DOHH2 (cell line): ENCODE measurements around the gene UFL1.

Source experiments
- EZH2phosphoT487 ChIP-seq: fragments of 200-600 bp; sonication (generic); IDR thresholded peaks from 2 replicates; pipeline ENCODE4 v1.6.1; 2017; ENCODE audit warnings: borderline replicate concordance, mild to moderate bottlenecking, antibody characterized with exemption, low read length, moderate library complexity, mixed read lengths
- TF ChIP-seq, protein P1 (sequence below): fragments of 200-600 bp; sonication (generic); IDR thresholded peaks from one replicate; pipeline ENCODE4 v1.5.1; 2014; ENCODE audit warnings: antibody characterized with exemption, mild to moderate bottlenecking, low read depth, low read length; ENCODE audit not compliant: poor library complexity, severe bottlenecking

GRCh38 chr6:96528193-96528592 lies 6.6 kb downstream of the UFL1 start:
- TF ChIP-seq, protein P1, sequence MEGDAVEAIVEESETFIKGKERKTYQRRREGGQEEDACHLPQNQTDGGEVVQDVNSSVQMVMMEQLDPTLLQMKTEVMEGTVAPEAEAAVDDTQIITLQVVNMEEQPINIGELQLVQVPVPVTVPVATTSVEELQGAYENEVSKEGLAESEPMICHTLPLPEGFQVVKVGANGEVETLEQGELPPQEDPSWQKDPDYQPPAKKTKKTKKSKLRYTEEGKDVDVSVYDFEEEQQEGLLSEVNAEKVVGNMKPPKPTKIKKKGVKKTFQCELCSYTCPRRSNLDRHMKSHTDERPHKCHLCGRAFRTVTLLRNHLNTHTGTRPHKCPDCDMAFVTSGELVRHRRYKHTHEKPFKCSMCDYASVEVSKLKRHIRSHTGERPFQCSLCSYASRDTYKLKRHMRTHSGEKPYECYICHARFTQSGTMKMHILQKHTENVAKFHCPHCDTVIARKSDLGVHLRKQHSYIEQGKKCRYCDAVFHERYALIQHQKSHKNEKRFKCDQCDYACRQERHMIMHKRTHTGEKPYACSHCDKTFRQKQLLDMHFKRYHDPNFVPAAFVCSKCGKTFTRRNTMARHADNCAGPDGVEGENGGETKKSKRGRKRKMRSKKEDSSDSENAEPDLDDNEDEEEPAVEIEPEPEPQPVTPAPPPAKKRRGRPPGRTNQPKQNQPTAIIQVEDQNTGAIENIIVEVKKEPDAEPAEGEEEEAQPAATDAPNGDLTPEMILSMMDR: no peak
- TF ChIP-seq EZH2phosphoT487: no peak
